Mucosa of descending colon (tissue), 3 donors: Measurements from ENCODE around the gene SEPTIN11. TPM values are rescaled to one million over a fixed set of nuclear protein-coding genes. Genes with fewer than 3 reads are reported as not detected.

Source experiments
- ATAC-seq: fragments of 200-7000 bp; cut with Tn5 transposase; one replicate; pipeline ENCODE4 v1.9.1; 2020; ENCODE audit warnings: mild to moderate bottlenecking, moderate library complexity
- DNase-seq, 3 donors: peaks; one replicate each; pipeline ENCODE4 v3.0.0-alpha.2; 2020
- H3K36me3 ChIP-seq: fragments of 200-600 bp; one replicate; pipeline ENCODE4 v1.8.0; 2021; ENCODE audit warnings: low read depth, mild to moderate bottlenecking
- H3K4me1 ChIP-seq: fragments of 200-600 bp; one replicate; pipeline ENCODE4 v1.8.0; 2021; ENCODE audit warnings: low read depth, mild to moderate bottlenecking
- H3K4me3 ChIP-seq: fragments of 200-600 bp; one replicate; pipeline ENCODE4 v1.8.0; 2021; ENCODE audit warnings: mild to moderate bottlenecking
- H3K9me3 ChIP-seq: fragments of 200-600 bp; one replicate; pipeline ENCODE4 v1.8.0; 2021; ENCODE audit warnings: mild to moderate bottlenecking
- intact Hi-C, 2 donors: fragments of 100-400 bp; cut with DNase I in 1 of 2; cut with micrococcal nuclease in 1 of 2; formaldehyde crosslinking; loops; one replicate each; pipeline versions ENCODE4 v1.11.0 to v1.11.1; 2022; cut with DNase I, micrococcal nuclease
- total RNA-seq, 3 donors: library from RNA; stranded (reverse); fragmentation: NEBNext Ultra II Directional in 2 of 3; extraction: Animal tissue kit (Norgen Biotek cat#: 25700) in 2 of 3; gene quantifications; one replicate each; pipeline versions ENCODE4 v1.2.1 to v1.2.4, GENCODE V29; 2021 to 2023
- TF ChIP-seq, protein P1 (sequence below): fragments of 200-600 bp; IDR thresholded peaks from one replicate; pipeline ENCODE4 v1.8.0; 2022; ENCODE audit warnings: antibody characterized with exemption, mild to moderate bottlenecking
- donor health status: DM: no; HTN: no; CAD: no; lungs with moderate emphysema.
- donor health status: DM: no; HTN: no; CAD: no.
- donor health status: DM: no; HTN: yes; CAD: no.

Gene SEPTIN11
- total RNA-seq, 3 donors from 2014 or later, result 73.0 to 117 (median 109) TPM

DNA sequence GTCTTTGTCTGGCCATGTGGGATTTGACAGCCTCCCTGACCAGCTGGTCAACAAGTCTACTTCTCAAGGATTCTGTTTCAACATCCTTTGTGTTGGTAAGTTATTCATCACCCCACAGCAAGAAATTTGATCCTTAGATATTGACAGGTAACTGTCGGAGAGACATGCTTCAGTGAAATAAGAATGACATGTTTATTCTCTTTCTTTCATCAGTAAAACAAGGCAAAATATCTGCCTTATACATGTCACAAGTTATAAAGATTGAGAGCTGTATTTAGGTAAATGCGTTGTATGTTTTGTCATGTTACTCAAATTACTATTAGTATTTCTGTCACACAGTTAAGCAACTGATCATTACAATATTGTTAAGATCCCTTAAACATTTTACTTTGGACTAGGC lies 46.9 kb downstream of the SEPTIN11 start:
- Histone ChIP-seq H3K9me3 (no peaks in the 10 kb centered on the region), H3K4me1 (peaks cover 2% of the 10 kb centered on the region), H3K4me3 (no peak overlapping the region), H3K36me3 (no peaks in the 10 kb centered on the region)
- ATAC-seq, result no peak
- DNase-seq, result no peak
- intact Hi-C loops, result no loop called here
- TF ChIP-seq, protein P1, sequence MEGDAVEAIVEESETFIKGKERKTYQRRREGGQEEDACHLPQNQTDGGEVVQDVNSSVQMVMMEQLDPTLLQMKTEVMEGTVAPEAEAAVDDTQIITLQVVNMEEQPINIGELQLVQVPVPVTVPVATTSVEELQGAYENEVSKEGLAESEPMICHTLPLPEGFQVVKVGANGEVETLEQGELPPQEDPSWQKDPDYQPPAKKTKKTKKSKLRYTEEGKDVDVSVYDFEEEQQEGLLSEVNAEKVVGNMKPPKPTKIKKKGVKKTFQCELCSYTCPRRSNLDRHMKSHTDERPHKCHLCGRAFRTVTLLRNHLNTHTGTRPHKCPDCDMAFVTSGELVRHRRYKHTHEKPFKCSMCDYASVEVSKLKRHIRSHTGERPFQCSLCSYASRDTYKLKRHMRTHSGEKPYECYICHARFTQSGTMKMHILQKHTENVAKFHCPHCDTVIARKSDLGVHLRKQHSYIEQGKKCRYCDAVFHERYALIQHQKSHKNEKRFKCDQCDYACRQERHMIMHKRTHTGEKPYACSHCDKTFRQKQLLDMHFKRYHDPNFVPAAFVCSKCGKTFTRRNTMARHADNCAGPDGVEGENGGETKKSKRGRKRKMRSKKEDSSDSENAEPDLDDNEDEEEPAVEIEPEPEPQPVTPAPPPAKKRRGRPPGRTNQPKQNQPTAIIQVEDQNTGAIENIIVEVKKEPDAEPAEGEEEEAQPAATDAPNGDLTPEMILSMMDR, result no peak

DNA sequence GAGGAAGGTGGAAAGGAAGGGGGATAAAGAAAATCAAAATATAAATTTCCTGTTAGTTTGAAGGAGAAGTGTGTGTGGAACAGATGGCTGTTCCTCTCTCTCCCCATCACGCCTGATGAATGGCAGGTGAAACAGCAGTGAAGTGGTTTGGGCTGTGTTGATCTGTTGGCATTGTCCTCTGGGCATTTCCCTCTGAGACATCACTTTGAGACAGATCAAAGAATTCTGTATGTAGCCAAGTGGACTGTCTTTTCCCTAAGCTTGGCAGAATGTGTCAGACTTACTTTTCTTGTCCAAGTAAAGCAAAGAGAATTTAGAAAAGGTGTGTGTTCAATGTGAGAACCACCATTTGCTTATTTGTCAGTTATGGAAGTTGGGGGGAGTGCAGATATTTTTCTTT lies 47.5 kb downstream of the SEPTIN11 start:
- ATAC-seq, result no peak
- no peak for DNase-seq
- intact Hi-C loops, result no loop called here
- no peaks in the 10 kb centered on the region for H3K36me3 ChIP-seq
- H3K4me1 ChIP-seq, result peaks cover 2% of the 10 kb centered on the region
- H3K9me3 ChIP-seq, result no peaks in the 10 kb centered on the region
- no peak overlapping the region for H3K4me3 ChIP-seq
- TF ChIP-seq, protein P1, result no peak

DNA sequence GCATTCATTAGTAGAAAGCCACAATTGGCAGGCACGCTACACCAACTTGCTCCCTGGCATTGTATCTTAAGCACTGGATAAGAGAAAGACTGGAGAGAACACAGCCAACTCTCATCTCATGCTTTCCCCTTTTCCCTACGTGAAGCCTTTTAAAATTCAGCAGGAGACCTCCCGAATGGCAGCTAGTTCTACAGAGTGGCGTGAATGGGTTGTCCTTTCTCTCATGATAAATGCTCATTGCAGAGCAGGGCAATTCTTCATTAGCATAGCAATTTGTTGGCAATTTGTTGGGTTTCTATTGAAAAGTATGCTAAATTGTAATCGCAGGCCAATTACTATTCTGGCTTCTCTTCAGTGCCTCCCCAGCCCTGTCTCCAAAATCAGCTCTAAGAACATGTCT lies 48.0 kb downstream of the SEPTIN11 start:
- intact Hi-C loops, result no loop called here
- H3K9me3 ChIP-seq, result no peaks in the 10 kb centered on the region
- peaks cover 2% of the 10 kb centered on the region for H3K4me1 ChIP-seq
- ATAC-seq (no peak), DNase-seq (no peak)
- TF ChIP-seq, protein P1, result no peak
- H3K36me3 ChIP-seq, result no peaks in the 10 kb centered on the region
- H3K4me3 ChIP-seq, result no peak overlapping the region

DNA sequence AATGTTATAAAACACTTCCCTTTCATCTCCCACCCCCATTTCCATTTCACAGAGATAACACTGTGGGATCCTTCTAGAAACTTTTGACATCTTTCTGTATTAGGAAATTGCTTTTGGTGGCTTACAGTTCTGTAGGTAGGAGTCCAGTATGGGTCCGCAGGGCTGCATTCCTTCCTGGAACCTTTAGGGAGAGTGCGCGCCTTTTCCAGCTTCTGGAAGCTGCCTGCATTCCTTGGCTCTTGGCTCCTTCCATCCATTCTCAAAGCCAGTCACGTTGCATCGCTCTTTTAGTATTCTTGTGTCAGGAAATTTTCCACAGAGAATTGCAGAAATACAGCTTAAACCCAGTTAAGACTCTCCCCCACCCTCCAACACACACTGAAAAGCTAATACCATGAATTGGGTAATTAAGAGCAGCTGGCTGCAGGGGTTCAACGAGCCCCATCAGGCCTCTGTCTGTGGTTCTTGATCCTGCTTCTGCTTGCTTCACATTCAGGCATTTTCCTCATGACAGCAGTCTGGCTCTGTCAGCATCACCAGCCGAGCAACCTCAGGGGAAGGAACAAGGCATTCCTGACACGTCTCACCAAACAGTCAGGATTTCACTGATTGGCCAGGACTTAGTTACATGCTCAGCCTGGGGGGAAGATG lies 48.8 kb downstream of the SEPTIN11 start:
- Histone ChIP-seq H3K4me1 (peaks cover 2% of the 10 kb centered on the region), H3K4me3 (no peak overlapping the region), H3K9me3 (no peaks in the 10 kb centered on the region), H3K36me3 (no peaks in the 10 kb centered on the region)
- TF ChIP-seq, protein P1, result no peak
- intact Hi-C loops, result no loop called here
- no peak for DNase-seq
- ATAC-seq, result peak; percentile 30

Other genes with a start within 250 kb of the SEPTIN11 start
- 10 to 100 TPM in 2 of 3 donors, 1 to 10 TPM in 1; 8.6 to 27.0 (median 24.8) TPM for gene SOWAHB, start 51.6 kb upstream of the SEPTIN11 start, total RNA-seq
- gene CCNI, start 126.2 kb downstream of the SEPTIN11 start, total RNA-seq, result 100 to 1,000 TPM; 175 to 323 (median 190) TPM
- gene CCNG2, start 207.5 kb downstream of the SEPTIN11 start, total RNA-seq, result 10 to 100 TPM; 36.1 to 86.5 (median 64.8) TPM